Measurements from ENCODE around the gene DCXR. TPM values are rescaled to one million over a fixed set of nuclear protein-coding genes. Genes with fewer than 3 reads are reported as not detected.

DCXR gene
- total and polyA plus RNA-seq, 2 of the 13 experiments (the other 11 are each of a cell fraction or from before 2014, with no cell fraction given): 287 to 311 TPM

GRCh38 chr17:81995463-81996231 lies 41.9 kb downstream of the DCXR start (continued):
- TF ChIP-seq ZKSCAN8 (CRISPR knock-in tag; IDR thresholded peaks at IDR 0.05; ENCODE audit: borderline replicate concordance): no peak
- no peak for TF ChIP-seq ZNF20 (CRISPR knock-in tag; IDR thresholded peaks at IDR 0.05)
- no peak for TF ChIP-seq SP140L (CRISPR knock-in tag; IDR thresholded peaks at IDR 0.05; ENCODE audit: borderline replicate concordance)
- 0 out of 2 replicates have a peak, but pooled peaks have one; percentile 35 for TF ChIP-seq U2AF2 (IDR thresholded peaks at IDR 0.05; ENCODE audit: low read depth, low read length)
- TF ChIP-seq ZNF282 (IDR thresholded peaks at IDR 0.05; ENCODE audit: partially characterized antibody): no peak
- no peak for TF ChIP-seq ZNF513 (CRISPR knock-in tag; conservative IDR thresholded peaks at IDR 0.05)
- TF ChIP-seq, protein P1, sequence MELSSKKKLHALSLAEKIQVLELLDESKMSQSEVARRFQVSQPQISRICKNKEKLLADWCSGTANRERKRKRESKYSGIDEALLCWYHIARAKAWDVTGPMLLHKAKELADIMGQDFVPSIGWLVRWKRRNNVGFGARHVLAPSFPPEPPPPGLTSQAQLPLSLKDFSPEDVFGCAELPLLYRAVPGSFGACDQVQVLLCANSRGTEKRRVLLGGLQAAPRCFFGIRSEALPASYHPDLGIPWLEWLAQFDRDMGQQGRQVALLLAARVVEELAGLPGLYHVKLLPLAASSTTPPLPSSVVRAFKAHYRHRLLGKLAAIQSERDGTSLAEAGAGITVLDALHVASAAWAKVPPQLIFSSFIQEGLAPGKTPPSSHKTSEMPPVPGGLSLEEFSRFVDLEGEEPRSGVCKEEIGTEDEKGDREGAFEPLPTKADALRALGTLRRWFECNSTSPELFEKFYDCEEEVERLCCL (CRISPR knock-in tag; IDR thresholded peaks at IDR 0.05; ENCODE audit: borderline replicate concordance): peak; percentile 20; the same call in 1 of the 2 replicates
- 0 out of 2 replicates have a peak, but pooled peaks have one; percentile 20 for TF ChIP-seq TP53 (CRISPR knock-in tag; conservative IDR thresholded peaks at IDR 0.05)
- no peak; the same call in 1 of the 2 replicates for TF ChIP-seq ZSCAN30 (CRISPR knock-in tag; IDR thresholded peaks at IDR 0.05)
- no peak for TF ChIP-seq ASH2L (IDR thresholded peaks at IDR 0.05; ENCODE audit: insufficient read length, low read depth, low read length)
- TF ChIP-seq ZNF34 (CRISPR knock-in tag; IDR thresholded peaks at IDR 0.05; ENCODE audit: borderline replicate concordance): no peak
- no peak for TF ChIP-seq HOXD1 (CRISPR knock-in tag; IDR thresholded peaks at IDR 0.05)
- 0 out of 2 replicates have a peak, but pooled peaks have one; percentile 10 for TF ChIP-seq FOXK1 (CRISPR knock-in tag; IDR thresholded peaks at IDR 0.05; ENCODE audit: borderline replicate concordance, low read depth)
- no peak for TF ChIP-seq TCF7L2 (IDR thresholded peaks at IDR 0.05; ENCODE audit: low read depth, low read length)
- peak; percentile 72; the same call in 1 of the 2 replicates for TF ChIP-seq NAIF1 (CRISPR knock-in tag; IDR thresholded peaks at IDR 0.05; ENCODE audit: borderline replicate concordance)
- peak; percentile 90; the same call in 1 of the 2 replicates for TF ChIP-seq TRAFD1 (CRISPR knock-in tag; IDR thresholded peaks at IDR 0.05; ENCODE audit: borderline replicate concordance)
- peak; percentile 75; the same call in 1 of the 2 replicates for TF ChIP-seq ZNF768 (CRISPR knock-in tag; IDR thresholded peaks at IDR 0.05)
- TF ChIP-seq RNF2 (conservative IDR thresholded peaks at IDR 0.05; ENCODE audit: low read depth): no peak; the same call in 1 of the 2 replicates
- TF ChIP-seq, protein P2, sequence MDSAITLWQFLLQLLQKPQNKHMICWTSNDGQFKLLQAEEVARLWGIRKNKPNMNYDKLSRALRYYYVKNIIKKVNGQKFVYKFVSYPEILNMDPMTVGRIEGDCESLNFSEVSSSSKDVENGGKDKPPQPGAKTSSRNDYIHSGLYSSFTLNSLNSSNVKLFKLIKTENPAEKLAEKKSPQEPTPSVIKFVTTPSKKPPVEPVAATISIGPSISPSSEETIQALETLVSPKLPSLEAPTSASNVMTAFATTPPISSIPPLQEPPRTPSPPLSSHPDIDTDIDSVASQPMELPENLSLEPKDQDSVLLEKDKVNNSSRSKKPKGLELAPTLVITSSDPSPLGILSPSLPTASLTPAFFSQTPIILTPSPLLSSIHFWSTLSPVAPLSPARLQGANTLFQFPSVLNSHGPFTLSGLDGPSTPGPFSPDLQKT (CRISPR knock-in tag; IDR thresholded peaks at IDR 0.05; ENCODE audit: borderline replicate concordance): no peak
- no peak for TF ChIP-seq BCL6 (CRISPR knock-in tag; IDR thresholded peaks at IDR 0.05)
- TF ChIP-seq NCOR1 (IDR thresholded peaks at IDR 0.05; ENCODE audit: borderline replicate concordance, low read length): 0 out of 2 replicates have a peak, but pooled peaks have one; percentile 5
- peak; percentile 36; the same call in 1 of the 2 replicates for TF ChIP-seq SP5 (CRISPR knock-in tag; IDR thresholded peaks at IDR 0.05; ENCODE audit: borderline replicate concordance, low read depth)
- no peak for TF ChIP-seq ZNF614 (CRISPR knock-in tag; IDR thresholded peaks at IDR 0.05; ENCODE audit: borderline replicate concordance)
